LNCAP (cell line): ENCODE measurements around the gene LRRC3B.

ENCODE experiments used
- TF ChIP-seq, protein P1 (sequence below): fragments of 450-650 bp; IDR thresholded peaks from 2 replicates; pipeline ENCODE4 v1.5.1; 2017; ENCODE audit warnings: mild to moderate bottlenecking

The LRRC3B gene

DNA sequence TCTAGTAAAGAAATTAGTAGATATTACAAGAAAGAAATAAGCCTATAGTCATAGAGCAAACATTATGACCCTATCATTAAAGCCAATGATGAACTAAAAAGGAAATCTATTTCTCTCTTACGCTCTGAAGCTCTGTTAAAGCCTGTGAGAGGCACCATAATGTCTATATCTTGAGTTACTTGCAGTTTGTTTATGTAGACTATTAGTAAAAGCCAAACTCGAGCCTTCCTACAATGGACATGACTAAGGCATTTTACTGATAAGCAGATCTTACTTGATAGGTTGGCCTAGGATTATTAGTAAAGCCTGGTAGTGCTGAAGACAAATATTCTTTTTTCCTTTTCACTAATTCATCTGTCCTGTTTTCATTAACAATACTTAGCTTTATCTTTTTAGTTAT, 32.7 kb downstream of the LRRC3B start:
- TF ChIP-seq, protein P1, sequence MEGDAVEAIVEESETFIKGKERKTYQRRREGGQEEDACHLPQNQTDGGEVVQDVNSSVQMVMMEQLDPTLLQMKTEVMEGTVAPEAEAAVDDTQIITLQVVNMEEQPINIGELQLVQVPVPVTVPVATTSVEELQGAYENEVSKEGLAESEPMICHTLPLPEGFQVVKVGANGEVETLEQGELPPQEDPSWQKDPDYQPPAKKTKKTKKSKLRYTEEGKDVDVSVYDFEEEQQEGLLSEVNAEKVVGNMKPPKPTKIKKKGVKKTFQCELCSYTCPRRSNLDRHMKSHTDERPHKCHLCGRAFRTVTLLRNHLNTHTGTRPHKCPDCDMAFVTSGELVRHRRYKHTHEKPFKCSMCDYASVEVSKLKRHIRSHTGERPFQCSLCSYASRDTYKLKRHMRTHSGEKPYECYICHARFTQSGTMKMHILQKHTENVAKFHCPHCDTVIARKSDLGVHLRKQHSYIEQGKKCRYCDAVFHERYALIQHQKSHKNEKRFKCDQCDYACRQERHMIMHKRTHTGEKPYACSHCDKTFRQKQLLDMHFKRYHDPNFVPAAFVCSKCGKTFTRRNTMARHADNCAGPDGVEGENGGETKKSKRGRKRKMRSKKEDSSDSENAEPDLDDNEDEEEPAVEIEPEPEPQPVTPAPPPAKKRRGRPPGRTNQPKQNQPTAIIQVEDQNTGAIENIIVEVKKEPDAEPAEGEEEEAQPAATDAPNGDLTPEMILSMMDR = no peak

DNA sequence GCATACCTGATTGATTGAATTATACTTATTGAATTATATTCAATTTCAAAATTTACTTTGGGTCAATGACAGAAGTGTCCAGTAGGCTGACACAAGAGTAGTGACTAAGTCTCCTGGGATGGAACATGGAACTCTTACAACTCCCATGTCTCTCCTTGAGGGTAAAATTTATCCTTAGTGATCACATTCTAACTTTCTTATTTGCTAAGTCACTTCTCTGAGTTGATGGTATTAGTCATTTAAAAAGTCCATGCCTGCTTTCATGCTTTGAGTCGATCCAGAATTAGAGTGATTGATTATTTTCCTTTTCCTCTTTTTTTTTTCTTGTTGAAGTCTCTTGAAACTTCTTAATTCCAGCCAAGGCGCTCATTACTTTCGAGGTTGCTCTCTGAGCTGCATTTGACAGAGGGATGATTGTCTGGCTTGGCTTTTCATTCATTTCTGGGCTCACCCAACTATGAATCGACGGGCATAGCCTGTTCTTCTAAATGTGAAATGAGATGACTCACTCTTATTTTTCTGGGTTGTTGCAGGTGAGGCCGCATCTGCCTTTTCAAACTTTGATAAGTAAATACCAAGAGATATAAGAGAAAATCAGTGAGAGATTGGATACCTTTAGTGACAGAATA, 34.9 kb downstream of the LRRC3B start:
- TF ChIP-seq, protein P1 = no peak

GRCh38 chr3:26668171-26668570, 45.6 kb downstream of the LRRC3B start:
- TF ChIP-seq, protein P1 = no peak

GRCh38 chr3:26668696-26669095, 46.1 kb downstream of the LRRC3B start:
- TF ChIP-seq, protein P1 = no peak

DNA sequence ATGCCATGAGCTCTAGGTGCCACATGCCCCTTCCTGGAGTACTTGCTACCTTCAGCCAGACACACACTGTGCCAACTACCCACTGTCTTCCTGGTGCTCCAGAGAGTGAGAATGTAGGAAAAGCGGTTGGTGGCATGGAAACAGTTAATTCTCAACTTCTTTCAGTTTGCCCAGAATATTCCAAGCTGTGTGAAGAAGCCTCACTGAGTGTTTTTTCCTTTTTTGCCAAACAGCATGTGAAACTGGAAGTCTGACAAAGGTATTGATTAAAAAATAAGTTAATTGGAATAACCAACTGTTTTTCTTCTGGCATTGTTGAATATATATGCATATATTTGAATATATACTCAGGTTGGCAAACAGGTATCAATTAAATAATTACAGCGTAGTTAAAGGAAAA, 52.8 kb downstream of the LRRC3B start:
- TF ChIP-seq, protein P1 = no peak

DNA sequence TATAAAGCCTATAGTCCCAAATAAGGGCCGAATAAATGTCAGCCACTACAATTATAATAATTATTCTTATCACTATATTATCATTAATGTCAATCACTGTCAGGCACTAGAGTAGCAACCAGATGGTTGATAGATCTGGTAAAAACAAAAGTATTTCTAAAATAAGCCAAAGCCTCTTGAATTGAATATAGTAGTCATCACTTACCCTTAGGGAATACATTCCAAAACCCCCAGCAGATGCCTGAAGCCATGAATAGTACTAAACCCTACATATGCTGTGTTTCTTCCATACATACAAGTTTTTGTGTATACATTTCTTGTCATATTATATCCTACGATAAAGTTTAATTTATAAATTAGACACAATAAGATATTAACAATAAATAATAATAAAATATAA, 59.1 kb downstream of the LRRC3B start:
- TF ChIP-seq, protein P1 = no peak

DNA sequence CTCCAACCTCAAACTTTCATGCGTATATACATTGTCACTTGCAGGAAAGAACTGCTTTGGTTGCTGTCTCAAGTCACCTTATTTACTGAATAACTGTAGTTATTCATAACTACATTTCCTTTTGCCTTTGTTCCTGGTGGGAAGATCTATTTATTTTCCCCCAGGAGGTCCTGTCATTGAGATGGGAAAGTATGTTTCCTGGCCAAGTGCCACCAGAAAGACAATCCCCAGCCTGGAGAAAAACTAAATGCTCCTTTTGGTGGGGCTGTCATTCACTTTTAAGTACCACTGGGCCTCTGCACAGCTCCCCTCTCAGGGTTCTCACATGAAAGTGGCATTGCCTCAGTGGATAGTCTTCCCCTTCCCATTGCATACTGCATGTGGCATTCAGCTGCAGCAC, 59.8 kb downstream of the LRRC3B start:
- TF ChIP-seq, protein P1 = no peak

- TF ChIP-seq, protein P1 = no peak
Observed at GRCh38 chr3:26683902-26684301, 61.3 kb downstream of the LRRC3B start.
